Measurements from ENCODE around the gene ERF.

DNA sequence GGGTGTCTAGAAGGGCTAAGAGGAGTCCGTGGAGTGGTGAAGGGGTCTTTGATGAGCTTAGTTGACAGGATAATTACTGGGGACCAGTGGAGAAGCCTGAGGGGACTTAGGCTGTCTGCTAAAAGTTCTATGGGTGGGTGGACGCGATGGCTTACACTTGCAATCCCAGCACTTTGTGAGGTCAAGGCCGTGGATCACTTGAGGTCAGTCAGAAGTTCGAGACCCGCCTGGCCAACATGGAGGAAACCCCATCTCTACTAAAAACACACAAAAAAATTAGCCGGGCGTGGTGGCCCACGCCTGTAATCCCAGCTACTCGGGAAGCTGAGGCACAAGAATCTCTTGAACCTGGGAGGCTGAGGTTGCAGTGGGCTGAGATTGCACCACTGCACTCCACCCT is 9.7 kb downstream of the ERF start:
- TF ChIP-seq, protein P1, sequence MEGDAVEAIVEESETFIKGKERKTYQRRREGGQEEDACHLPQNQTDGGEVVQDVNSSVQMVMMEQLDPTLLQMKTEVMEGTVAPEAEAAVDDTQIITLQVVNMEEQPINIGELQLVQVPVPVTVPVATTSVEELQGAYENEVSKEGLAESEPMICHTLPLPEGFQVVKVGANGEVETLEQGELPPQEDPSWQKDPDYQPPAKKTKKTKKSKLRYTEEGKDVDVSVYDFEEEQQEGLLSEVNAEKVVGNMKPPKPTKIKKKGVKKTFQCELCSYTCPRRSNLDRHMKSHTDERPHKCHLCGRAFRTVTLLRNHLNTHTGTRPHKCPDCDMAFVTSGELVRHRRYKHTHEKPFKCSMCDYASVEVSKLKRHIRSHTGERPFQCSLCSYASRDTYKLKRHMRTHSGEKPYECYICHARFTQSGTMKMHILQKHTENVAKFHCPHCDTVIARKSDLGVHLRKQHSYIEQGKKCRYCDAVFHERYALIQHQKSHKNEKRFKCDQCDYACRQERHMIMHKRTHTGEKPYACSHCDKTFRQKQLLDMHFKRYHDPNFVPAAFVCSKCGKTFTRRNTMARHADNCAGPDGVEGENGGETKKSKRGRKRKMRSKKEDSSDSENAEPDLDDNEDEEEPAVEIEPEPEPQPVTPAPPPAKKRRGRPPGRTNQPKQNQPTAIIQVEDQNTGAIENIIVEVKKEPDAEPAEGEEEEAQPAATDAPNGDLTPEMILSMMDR (IDR thresholded peaks at IDR 0.05), result no peak
- TF ChIP-seq, protein P2, sequence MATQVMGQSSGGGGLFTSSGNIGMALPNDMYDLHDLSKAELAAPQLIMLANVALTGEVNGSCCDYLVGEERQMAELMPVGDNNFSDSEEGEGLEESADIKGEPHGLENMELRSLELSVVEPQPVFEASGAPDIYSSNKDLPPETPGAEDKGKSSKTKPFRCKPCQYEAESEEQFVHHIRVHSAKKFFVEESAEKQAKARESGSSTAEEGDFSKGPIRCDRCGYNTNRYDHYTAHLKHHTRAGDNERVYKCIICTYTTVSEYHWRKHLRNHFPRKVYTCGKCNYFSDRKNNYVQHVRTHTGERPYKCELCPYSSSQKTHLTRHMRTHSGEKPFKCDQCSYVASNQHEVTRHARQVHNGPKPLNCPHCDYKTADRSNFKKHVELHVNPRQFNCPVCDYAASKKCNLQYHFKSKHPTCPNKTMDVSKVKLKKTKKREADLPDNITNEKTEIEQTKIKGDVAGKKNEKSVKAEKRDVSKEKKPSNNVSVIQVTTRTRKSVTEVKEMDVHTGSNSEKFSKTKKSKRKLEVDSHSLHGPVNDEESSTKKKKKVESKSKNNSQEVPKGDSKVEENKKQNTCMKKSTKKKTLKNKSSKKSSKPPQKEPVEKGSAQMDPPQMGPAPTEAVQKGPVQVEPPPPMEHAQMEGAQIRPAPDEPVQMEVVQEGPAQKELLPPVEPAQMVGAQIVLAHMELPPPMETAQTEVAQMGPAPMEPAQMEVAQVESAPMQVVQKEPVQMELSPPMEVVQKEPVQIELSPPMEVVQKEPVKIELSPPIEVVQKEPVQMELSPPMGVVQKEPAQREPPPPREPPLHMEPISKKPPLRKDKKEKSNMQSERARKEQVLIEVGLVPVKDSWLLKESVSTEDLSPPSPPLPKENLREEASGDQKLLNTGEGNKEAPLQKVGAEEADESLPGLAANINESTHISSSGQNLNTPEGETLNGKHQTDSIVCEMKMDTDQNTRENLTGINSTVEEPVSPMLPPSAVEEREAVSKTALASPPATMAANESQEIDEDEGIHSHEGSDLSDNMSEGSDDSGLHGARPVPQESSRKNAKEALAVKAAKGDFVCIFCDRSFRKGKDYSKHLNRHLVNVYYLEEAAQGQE (IDR thresholded peaks at IDR 0.05), result no peak
- TF ChIP-seq POLR2A (IDR thresholded peaks at IDR 0.05; ENCODE audit: low read length) (no peak), SMC3 (IDR thresholded peaks at IDR 0.05) (no peak), JUNB (IDR thresholded peaks at IDR 0.05) (no peak), RFX5 (IDR thresholded peaks at IDR 0.05) (no peak), POLR2AphosphoS2 (conservative IDR thresholded peaks at IDR 0.05; ENCODE audit: low read length) (no peak)
- TF ChIP-seq, protein P3, sequence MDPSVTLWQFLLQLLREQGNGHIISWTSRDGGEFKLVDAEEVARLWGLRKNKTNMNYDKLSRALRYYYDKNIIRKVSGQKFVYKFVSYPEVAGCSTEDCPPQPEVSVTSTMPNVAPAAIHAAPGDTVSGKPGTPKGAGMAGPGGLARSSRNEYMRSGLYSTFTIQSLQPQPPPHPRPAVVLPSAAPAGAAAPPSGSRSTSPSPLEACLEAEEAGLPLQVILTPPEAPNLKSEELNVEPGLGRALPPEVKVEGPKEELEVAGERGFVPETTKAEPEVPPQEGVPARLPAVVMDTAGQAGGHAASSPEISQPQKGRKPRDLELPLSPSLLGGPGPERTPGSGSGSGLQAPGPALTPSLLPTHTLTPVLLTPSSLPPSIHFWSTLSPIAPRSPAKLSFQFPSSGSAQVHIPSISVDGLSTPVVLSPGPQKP (IDR thresholded peaks at IDR 0.05; ENCODE audit: low read depth, low read length), result no peak
- TF ChIP-seq, protein P4, sequence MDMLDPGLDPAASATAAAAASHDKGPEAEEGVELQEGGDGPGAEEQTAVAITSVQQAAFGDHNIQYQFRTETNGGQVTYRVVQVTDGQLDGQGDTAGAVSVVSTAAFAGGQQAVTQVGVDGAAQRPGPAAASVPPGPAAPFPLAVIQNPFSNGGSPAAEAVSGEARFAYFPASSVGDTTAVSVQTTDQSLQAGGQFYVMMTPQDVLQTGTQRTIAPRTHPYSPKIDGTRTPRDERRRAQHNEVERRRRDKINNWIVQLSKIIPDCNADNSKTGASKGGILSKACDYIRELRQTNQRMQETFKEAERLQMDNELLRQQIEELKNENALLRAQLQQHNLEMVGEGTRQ (IDR thresholded peaks at IDR 0.05), result no peak

All from A549 (cell line).